ENCODE measurements around the gene ZNF436.

The ZNF436 gene

GRCh38 chr1:23367451-23367790 lies 2.2 kb downstream of the ZNF436 start:
- no peaks in the 10 kb centered on the region for H4K20me1 ChIP-seq (ENCODE audit: insufficient read depth)
- H3K4me3 ChIP-seq (IDR thresholded peaks at IDR 0.05; ENCODE audit: insufficient read depth, low read depth, low read length): no peak overlapping the region
- TF ChIP-seq, protein P1, sequence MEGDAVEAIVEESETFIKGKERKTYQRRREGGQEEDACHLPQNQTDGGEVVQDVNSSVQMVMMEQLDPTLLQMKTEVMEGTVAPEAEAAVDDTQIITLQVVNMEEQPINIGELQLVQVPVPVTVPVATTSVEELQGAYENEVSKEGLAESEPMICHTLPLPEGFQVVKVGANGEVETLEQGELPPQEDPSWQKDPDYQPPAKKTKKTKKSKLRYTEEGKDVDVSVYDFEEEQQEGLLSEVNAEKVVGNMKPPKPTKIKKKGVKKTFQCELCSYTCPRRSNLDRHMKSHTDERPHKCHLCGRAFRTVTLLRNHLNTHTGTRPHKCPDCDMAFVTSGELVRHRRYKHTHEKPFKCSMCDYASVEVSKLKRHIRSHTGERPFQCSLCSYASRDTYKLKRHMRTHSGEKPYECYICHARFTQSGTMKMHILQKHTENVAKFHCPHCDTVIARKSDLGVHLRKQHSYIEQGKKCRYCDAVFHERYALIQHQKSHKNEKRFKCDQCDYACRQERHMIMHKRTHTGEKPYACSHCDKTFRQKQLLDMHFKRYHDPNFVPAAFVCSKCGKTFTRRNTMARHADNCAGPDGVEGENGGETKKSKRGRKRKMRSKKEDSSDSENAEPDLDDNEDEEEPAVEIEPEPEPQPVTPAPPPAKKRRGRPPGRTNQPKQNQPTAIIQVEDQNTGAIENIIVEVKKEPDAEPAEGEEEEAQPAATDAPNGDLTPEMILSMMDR (conservative IDR thresholded peaks at IDR 0.05; ENCODE audit: low read depth, low read length): no peak
- H3K9ac ChIP-seq: peak overlapping the region; percentile 47; the same call in 1 of the 2 replicates
- no peaks in the 10 kb centered on the region for H3K27me3 ChIP-seq (ENCODE audit: insufficient read depth, low read depth)
- no peaks in the 10 kb centered on the region; the same call in 1 of the 2 replicates for H3K36me3 ChIP-seq (ENCODE audit: insufficient read depth)
- peak overlapping the region; percentile 94 for H3K4me2 ChIP-seq
- H3K4me1 ChIP-seq (ENCODE audit: low read depth, poor library complexity, severe bottlenecking): peaks cover 15% of the 10 kb centered on the region
- H2AFZ ChIP-seq (ENCODE audit: low read depth): peak overlapping the region; percentile 100
- H3K79me2 ChIP-seq (ENCODE audit: insufficient read depth, low read depth): no peaks in the 10 kb centered on the region
- peak overlapping the region; percentile 45; the same call in 1 of the 2 replicates for H3K27ac ChIP-seq

GRCh38 chr1:23366598-23366997 lies 3.0 kb downstream of the ZNF436 start:
- Histone ChIP-seq H3K4me1 (ENCODE audit: low read depth, poor library complexity, severe bottlenecking) (peaks cover 15% of the 10 kb centered on the region), H3K79me2 (ENCODE audit: insufficient read depth, low read depth) (no peaks in the 10 kb centered on the region), H3K27me3 (ENCODE audit: insufficient read depth, low read depth) (no peaks in the 10 kb centered on the region), H3K36me3 (ENCODE audit: insufficient read depth) (no peaks in the 10 kb centered on the region; the same call in 1 of the 2 replicates), H4K20me1 (ENCODE audit: insufficient read depth) (no peaks in the 10 kb centered on the region), H2AFZ (ENCODE audit: low read depth) (no peak overlapping the region), H3K27ac (no peak overlapping the region), H3K4me3 (IDR thresholded peaks at IDR 0.05; ENCODE audit: insufficient read depth, low read depth, low read length) (no peak overlapping the region), H3K9ac (no peak overlapping the region), H3K4me2 (no peak overlapping the region; the same call in 1 of the 2 replicates)
- TF ChIP-seq, protein P1 (conservative IDR thresholded peaks at IDR 0.05; ENCODE audit: low read depth, low read length): no peak

GRCh38 chr1:23366146-23366545 lies 3.5 kb downstream of the ZNF436 start:
- H3K27ac ChIP-seq: no peak overlapping the region
- H3K4me1 ChIP-seq (ENCODE audit: low read depth, poor library complexity, severe bottlenecking): peaks cover 15% of the 10 kb centered on the region
- no peaks in the 10 kb centered on the region for H4K20me1 ChIP-seq (ENCODE audit: insufficient read depth)
- H3K4me3 ChIP-seq (IDR thresholded peaks at IDR 0.05; ENCODE audit: insufficient read depth, low read depth, low read length): no peak overlapping the region
- H3K36me3 ChIP-seq (ENCODE audit: insufficient read depth): no peaks in the 10 kb centered on the region; the same call in 1 of the 2 replicates
- no peak overlapping the region for H2AFZ ChIP-seq (ENCODE audit: low read depth)
- H3K27me3 ChIP-seq (ENCODE audit: insufficient read depth, low read depth): no peaks in the 10 kb centered on the region
- TF ChIP-seq, protein P1 (conservative IDR thresholded peaks at IDR 0.05; ENCODE audit: low read depth, low read length): no peak
- no peaks in the 10 kb centered on the region for H3K79me2 ChIP-seq (ENCODE audit: insufficient read depth, low read depth)
- no peak overlapping the region for H3K9ac ChIP-seq
- H3K4me2 ChIP-seq: no peak overlapping the region

DNA sequence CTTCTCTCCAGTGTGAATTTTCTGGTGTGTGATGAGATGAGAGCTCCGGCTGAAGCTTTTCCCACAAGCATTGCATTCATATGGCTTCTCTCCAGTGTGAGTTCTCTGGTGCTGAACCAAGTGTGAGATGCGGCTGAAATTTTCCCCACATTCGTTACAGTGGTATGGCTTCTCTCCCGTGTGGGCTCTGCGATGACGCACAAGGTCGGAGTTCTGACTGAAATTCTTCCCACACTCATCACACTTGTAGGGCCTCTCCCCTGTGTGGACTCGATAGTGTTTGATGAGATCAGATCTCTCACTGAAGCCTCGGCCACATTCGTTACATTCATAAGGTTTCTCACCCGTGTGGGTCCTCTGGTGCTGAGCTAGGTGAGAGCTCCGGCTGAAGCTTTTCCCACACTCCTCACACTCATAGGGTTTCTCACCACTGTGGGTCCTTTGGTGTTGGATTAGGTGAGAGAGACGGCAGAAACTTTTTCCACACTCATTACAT lies 7.4 kb downstream of the ZNF436 start:
- H3K36me3 ChIP-seq (ENCODE audit: insufficient read depth): no peaks in the 10 kb centered on the region; the same call in 1 of the 2 replicates
- H2AFZ ChIP-seq (ENCODE audit: low read depth): no peak overlapping the region
- TF ChIP-seq, protein P1 (conservative IDR thresholded peaks at IDR 0.05; ENCODE audit: low read depth, low read length): no peak
- no peak overlapping the region for H3K4me3 ChIP-seq (IDR thresholded peaks at IDR 0.05; ENCODE audit: insufficient read depth, low read depth, low read length)
- H3K4me1 ChIP-seq (ENCODE audit: low read depth, poor library complexity, severe bottlenecking): no peaks in the 10 kb centered on the region
- no peaks in the 10 kb centered on the region for H4K20me1 ChIP-seq (ENCODE audit: insufficient read depth)
- no peaks in the 10 kb centered on the region for H3K27me3 ChIP-seq (ENCODE audit: insufficient read depth, low read depth)
- no peak overlapping the region for H3K27ac ChIP-seq
- no peak overlapping the region for H3K4me2 ChIP-seq
- H3K9ac ChIP-seq: no peak overlapping the region
- no peaks in the 10 kb centered on the region for H3K79me2 ChIP-seq (ENCODE audit: insufficient read depth, low read depth)
